GM18511 (cell line): ENCODE results near the gene GLYATL1B.
"Not testable (repeated sequence)": the region's sequence is repeated elsewhere in the genome, so short reads cannot be mapped to it uniquely, and the experiment has no call there.

Experiments used
- ATAC-seq: cut with Tn5 transposase; IDR thresholded peaks from one replicate; pipeline ENCODE4 v1.9.1; 2021; ENCODE audit warnings: mild to moderate bottlenecking, moderate library complexity; ENCODE audit not compliant: unreplicated experiment

Gene GLYATL1B

GRCh38 chr11:59095972-59096575, 10.0 kb downstream of the GLYATL1B start:
- not testable (repeated sequence) for ATAC-seq

GRCh38 chr11:59097113-59097708, 11.1 kb downstream of the GLYATL1B start:
- peak; percentile 46 for ATAC-seq

GRCh38 chr11:59097938-59098337, 11.8 kb downstream of the GLYATL1B start:
- ATAC-seq, result not testable (repeated sequence)

- peak; percentile 75 for ATAC-seq
These were observed 16.2 kb downstream of the GLYATL1B start for GRCh38 chr11:59102259-59102765.

- peak; percentile 67 for ATAC-seq
These were observed 20.5 kb downstream of the GLYATL1B start, which contains the start of gene FAM111B for GRCh38 chr11:59106363-59107336. FAM111B (plus strand) TSS chr11:59107237; CDS start chr11:59109626, 2,389 bp downstream.

GRCh38 chr11:59107721-59108120, 21.6 kb downstream of the GLYATL1B start:
- ATAC-seq, result peak; percentile 31

GRCh38 chr11:59112494-59112893, 26.4 kb downstream of the GLYATL1B start:
- ATAC-seq, result no peak

- no peak for ATAC-seq
These were observed 28.2 kb downstream of the GLYATL1B start for GRCh38 chr11:59114344-59114743.

- no peak for ATAC-seq
These were observed 29.4 kb downstream of the GLYATL1B start for GRCh38 chr11:59115553-59115952.

- ATAC-seq, result no peak
These were observed 31.7 kb downstream of the GLYATL1B start for GRCh38 chr11:59117774-59118173.

GRCh38 chr11:59119826-59120225, 33.7 kb downstream of the GLYATL1B start:
- no peak for ATAC-seq

- ATAC-seq, result peak; percentile 98
These were observed 49.7 kb downstream of the GLYATL1B start for GRCh38 chr11:59135648-59136461.

- not testable (repeated sequence) for ATAC-seq
These were observed 50.4 kb downstream of the GLYATL1B start for GRCh38 chr11:59136551-59136950.

- no peak for ATAC-seq
These were observed 51.1 kb downstream of the GLYATL1B start for GRCh38 chr11:59137190-59137589.

- ATAC-seq, result no peak
These were observed 52.5 kb downstream of the GLYATL1B start for GRCh38 chr11:59138643-59139042.

GRCh38 chr11:59141191-59141590, 55.1 kb downstream of the GLYATL1B start:
- no peak for ATAC-seq

- peak; percentile 7 for ATAC-seq
These were observed 55.8 kb downstream of the GLYATL1B start for GRCh38 chr11:59141673-59142460.

GRCh38 chr11:59142530-59143507, 56.7 kb downstream of the GLYATL1B start, which contains the start of gene FAM111A:
FAM111A (plus strand) TSS chr11:59142856; CDS start chr11:59148873, 6,017 bp downstream.
- peak; percentile 78 for ATAC-seq
